ENCODE measurements around the gene KLHL36. TPM values are rescaled to one million over a fixed set of nuclear protein-coding genes. Genes with fewer than 3 reads are reported as not detected.

KLHL36 gene
- total RNA-seq, 1 donor from 2014 or later = 78.5 TPM

- no peak for DNase-seq (ENCODE audit: low read depth)
- H3K4me3 ChIP-seq (ENCODE audit: low read depth, low read length) = no peak overlapping the region
- peaks cover 4% of the 10 kb centered on the region for H3K36me3 ChIP-seq (ENCODE audit: control insufficient read depth, insufficient read depth, low read length)
- H3K27me3 ChIP-seq (ENCODE audit: control insufficient read depth, insufficient read depth, low read length) = no peaks in the 10 kb centered on the region
- TF ChIP-seq, protein P1, sequence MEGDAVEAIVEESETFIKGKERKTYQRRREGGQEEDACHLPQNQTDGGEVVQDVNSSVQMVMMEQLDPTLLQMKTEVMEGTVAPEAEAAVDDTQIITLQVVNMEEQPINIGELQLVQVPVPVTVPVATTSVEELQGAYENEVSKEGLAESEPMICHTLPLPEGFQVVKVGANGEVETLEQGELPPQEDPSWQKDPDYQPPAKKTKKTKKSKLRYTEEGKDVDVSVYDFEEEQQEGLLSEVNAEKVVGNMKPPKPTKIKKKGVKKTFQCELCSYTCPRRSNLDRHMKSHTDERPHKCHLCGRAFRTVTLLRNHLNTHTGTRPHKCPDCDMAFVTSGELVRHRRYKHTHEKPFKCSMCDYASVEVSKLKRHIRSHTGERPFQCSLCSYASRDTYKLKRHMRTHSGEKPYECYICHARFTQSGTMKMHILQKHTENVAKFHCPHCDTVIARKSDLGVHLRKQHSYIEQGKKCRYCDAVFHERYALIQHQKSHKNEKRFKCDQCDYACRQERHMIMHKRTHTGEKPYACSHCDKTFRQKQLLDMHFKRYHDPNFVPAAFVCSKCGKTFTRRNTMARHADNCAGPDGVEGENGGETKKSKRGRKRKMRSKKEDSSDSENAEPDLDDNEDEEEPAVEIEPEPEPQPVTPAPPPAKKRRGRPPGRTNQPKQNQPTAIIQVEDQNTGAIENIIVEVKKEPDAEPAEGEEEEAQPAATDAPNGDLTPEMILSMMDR (IDR thresholded peaks at IDR 0.05; ENCODE audit: insufficient read depth, low read length, poor library complexity, severe bottlenecking) = no peak
These were observed 34.2 kb upstream of the KLHL36 start for GRCh38 chr16:84614073-84614459.

- TF ChIP-seq, protein P1 (IDR thresholded peaks at IDR 0.05; ENCODE audit: insufficient read depth, low read length, poor library complexity, severe bottlenecking) = no peak
- DNase-seq (ENCODE audit: low read depth) = no peak
- Histone ChIP-seq H3K36me3 (ENCODE audit: control insufficient read depth, insufficient read depth, low read length) (peaks cover 4% of the 10 kb centered on the region), H3K4me3 (ENCODE audit: low read depth, low read length) (no peak overlapping the region), H3K27me3 (ENCODE audit: control insufficient read depth, insufficient read depth, low read length) (no peaks in the 10 kb centered on the region)
These were observed 33.7 kb upstream of the KLHL36 start for GRCh38 chr16:84614623-84614967.

DNA sequence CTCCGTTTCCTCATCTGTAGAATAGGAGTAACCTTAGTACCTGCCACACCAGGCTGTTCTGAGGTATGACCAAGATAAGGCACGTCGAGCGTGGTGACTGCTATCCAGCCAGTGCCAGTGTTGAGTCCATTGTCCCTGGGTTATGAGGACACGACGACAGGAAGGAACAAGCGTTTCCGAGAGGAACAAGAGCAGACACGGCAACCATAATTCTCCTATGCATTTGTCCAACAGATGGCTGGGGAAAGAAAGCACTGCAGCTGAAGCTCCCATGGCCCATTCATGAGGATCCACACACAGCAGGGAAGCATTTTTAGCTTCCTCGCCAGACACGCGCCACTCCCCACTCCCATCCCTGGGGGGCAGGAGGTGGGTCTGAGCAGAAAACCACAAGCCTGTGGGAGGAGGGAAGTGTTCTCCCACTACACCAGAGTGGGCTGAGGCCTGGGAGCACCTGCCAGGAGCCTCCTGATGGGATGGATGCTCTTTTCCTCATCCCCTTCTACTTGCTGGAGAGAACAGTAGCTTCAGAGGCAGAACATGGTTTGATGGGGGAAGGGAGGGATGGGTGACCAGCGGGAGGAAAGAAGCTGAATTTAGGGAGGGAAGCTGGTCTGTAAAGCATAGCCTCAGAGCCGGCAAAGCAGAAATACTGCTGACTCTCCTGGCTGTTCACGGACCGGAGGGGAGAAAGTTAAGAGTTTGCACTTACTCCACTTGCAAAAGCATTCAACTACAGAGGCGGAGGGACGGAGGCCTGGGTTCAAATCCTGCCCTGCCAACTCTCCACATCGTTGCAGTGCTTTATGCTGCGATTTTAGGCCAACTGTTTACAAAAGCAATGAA, 33.1 kb upstream of the KLHL36 start:
- no peak for DNase-seq (ENCODE audit: low read depth)
- TF ChIP-seq, protein P1 (IDR thresholded peaks at IDR 0.05; ENCODE audit: insufficient read depth, low read length, poor library complexity, severe bottlenecking) = no peak
- Histone ChIP-seq H3K27me3 (ENCODE audit: control insufficient read depth, insufficient read depth, low read length) (no peaks in the 10 kb centered on the region), H3K4me3 (ENCODE audit: low read depth, low read length) (no peak overlapping the region), H3K36me3 (ENCODE audit: control insufficient read depth, insufficient read depth, low read length) (peaks cover 2% of the 10 kb centered on the region)

GRCh38 chr16:84616515-84616914, 31.8 kb upstream of the KLHL36 start:
- Histone ChIP-seq H3K27me3 (ENCODE audit: control insufficient read depth, insufficient read depth, low read length) (no peaks in the 10 kb centered on the region), H3K4me3 (ENCODE audit: low read depth, low read length) (peak overlapping the region; percentile 91), H3K36me3 (ENCODE audit: control insufficient read depth, insufficient read depth, low read length) (peaks cover 2% of the 10 kb centered on the region)
- TF ChIP-seq, protein P1 (IDR thresholded peaks at IDR 0.05; ENCODE audit: insufficient read depth, low read length, poor library complexity, severe bottlenecking) = no peak
- DNase-seq (ENCODE audit: low read depth) = no peak

DNA sequence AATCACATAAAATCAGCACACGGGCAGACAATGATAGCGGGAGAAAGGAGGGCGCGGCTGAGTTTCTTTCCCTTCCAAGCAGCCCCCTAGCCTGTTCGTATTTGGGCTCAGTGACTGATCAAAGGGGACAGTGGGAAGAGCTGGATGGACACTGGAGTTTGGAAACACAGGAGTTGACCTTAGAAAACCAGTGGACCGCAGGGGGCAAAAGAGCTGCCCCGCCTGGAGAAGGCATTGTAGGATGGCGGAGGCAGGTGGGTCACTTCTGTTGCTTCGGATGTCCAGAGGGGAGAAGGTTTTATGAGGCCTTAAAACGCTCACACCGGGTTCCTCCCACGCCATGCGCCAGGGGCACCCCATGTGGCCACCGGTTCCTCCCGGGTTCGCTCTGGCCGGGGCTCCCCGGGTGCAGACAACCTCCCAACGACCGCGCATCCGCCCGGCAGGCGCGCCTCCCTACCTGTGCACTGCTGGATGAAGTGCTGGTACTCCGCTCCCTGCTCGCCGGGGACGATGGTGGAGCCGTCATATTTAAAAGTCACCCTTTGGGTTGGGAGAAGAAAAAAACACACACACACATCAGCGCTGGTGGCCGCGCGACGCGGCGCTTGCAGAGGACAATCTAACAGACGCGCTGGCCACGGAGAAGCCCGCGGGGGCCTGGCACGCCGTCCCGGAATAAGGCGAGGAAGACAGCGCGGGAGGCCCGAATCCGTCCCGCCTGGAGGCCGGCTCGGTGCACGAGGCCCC, 31.1 kb upstream of the KLHL36 start:
- no peak for DNase-seq (ENCODE audit: low read depth)
- Histone ChIP-seq H3K4me3 (ENCODE audit: low read depth, low read length) (peak overlapping the region; percentile 91), H3K27me3 (ENCODE audit: control insufficient read depth, insufficient read depth, low read length) (no peaks in the 10 kb centered on the region), H3K36me3 (ENCODE audit: control insufficient read depth, insufficient read depth, low read length) (peaks cover 1% of the 10 kb centered on the region)
- TF ChIP-seq, protein P1 (IDR thresholded peaks at IDR 0.05; ENCODE audit: insufficient read depth, low read length, poor library complexity, severe bottlenecking) = no peak

All from kidney epithelial cell (primary cell).